ENCODE measurements around the gene GJB1.

- TF ChIP-seq CTCF (IDR thresholded peaks at IDR 0.05; ENCODE audit: low read depth, low read length) = no peak
- TF ChIP-seq POLR2A (IDR thresholded peaks at IDR 0.05; ENCODE audit: extremely low read depth, insufficient read length) = no peak
These were observed 33.8 kb downstream of the GJB1 start for GRCh38 chrX:71256856-71257255.
